HG03139 (cell line): Measurements from ENCODE around the gene KRTAP17-1.

ENCODE experiments used
- ATAC-seq: cut with Tn5 transposase; IDR thresholded peaks from one replicate; pipeline ENCODE4 v1.9.1; 2021; ENCODE audit not compliant: unreplicated experiment

The KRTAP17-1 gene

GRCh38 chr17:41333098-41333497 lies 17.6 kb upstream of the KRTAP17-1 start:
- no peak for ATAC-seq

DNA sequence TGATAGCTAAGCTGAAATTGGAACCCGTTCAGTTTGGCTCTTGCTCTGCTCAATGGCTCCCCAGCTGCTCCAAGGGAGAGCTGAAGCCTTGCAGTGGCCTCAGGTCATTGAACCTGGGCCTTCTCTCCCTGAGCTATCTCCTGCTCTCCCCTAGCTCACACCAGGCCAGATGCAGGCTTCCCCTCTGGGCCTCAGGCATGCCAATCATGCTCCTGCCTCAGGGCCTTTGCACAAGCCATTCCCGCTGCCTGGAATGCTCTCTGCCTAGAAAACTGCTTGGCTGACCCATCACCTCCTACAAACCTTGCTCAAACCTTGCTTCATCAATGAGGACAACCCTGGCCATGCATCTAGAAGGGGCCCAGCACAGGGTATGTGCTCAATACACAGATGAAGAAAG lies 16.7 kb upstream of the KRTAP17-1 start:
- no peak for ATAC-seq

- ATAC-seq, result no peak
Measured at GRCh38 chr17:41331606-41332005, 16.1 kb upstream of the KRTAP17-1 start.

GRCh38 chr17:41329279-41329948 lies 13.9 kb upstream of the KRTAP17-1 start:
- no peak for ATAC-seq

DNA sequence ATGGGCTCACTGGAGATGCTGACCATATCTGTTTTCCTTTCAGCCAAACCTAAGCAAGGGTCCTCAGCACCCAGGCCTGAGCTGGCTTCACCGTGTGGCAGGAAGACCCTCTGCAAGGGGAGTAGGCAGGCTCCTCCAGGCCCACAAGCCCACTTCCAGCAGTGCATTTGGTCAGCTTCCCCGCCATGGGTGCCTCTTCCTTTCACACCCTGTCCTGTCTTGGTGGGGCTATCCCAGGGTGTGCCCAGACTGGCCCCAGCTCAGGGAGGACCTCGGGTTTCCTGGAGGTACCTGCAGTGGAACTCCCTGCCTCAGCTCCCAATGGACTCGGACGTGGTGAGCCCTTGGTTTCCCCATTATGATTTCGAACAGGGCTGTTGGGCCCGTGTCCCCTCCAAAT lies 12.7 kb upstream of the KRTAP17-1 start:
- no peak for ATAC-seq

DNA sequence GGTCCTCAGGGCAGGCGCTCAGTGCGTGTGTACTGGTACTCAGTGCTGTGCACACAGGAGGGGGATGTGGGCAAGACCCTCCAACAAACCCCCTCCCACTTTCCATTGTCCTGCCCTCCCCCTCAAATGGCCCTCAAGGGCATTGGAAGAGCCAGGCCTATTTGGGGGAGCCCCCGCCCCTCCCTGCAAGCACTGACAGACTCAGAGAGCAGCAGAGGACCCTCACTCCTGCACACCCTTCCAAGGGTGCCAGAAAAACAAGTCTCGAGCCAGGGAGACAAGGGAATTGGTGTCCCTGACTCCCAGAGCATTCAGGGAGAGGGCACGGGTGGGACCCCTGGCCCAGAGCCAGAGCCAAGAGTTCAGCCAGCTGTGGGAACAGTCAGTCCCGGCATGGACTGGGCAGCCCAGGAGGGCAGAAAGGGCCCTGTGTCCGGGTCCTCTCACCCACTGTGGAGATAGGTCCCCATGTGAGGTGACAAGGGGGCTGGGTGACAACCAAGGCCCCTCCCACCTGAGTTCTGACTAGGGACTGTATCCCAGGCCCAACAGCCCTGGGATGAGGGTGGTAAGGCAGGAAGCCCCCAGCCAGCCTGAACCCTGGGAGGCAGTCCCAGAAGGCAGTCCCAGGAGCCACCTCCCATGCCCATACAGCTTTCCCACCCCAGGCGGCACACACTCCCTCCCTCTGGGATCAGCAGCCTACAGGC lies 12.1 kb upstream of the KRTAP17-1 start:
- ATAC-seq, result no peak

DNA sequence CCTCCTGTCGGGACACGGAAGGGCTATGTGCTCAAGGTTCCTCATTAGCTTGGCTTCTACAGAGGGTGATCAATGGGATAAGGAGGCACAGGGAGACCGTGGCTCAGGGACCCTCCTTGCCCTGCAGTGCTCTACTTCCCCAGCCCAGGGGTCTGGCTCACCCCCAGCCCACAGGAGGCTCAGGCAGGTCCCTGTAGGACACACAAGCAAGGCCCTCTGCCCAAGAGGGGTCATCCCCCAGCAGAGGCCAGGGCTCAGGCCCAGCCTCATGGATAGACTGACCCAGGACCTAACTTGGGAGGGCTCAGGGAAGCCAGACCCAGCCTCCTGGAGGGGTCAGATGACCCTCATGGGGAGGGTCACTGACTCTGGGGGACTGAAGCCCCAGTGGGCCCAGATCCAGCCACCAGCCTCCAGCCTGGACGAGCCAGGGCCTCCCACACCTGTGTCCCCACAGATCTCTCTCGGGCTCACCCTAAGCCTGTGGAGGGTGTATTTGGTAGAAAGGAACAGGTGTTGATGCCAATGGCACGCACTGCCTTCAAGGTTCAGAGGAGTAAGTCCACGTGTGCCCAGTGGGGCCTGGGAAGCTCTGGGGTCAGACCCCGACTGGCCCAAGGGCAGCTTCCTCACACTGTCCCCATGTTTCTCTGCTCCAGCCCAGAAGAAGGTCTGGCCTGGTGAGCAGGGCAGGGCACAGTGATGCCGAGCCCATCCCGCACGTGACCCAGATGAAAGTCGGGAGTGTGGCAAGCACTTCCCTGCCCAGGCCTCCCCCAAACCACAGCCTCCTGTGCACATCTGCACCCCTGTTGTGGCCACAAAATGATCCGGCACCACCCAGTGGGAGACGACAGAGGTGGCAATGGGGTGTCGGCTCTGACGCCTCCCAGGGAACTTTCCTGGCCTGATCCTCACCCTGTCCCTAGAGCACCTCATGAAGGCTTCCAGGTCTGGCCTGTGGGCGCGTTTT lies 10.9 kb upstream of the KRTAP17-1 start:
- no peak for ATAC-seq

DNA sequence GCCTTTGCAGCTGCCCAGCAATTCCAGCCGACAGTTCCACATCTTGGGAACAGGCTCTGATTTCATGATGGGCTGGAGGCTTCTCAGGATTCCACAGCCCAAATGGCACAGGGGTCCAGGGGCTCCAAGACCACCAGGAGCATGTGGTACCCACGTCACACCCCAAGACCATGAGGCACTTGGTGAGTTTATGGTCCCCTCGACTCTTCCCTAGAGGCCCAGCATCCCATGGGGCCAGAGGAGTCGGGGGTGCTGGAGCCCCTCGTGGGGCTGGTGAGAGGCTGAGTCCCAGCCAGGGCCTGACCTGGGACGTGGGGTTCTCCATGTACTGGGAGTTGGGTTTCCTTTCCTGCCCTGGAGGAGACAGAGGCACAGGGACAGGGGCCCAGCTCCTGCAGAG lies 10.1 kb upstream of the KRTAP17-1 start:
- ATAC-seq, result no peak

- no peak for ATAC-seq
Measured at GRCh38 chr17:41325126-41325525, 9.6 kb upstream of the KRTAP17-1 start.

- ATAC-seq, result no peak
Measured at GRCh38 chr17:41324180-41325075, 8.9 kb upstream of the KRTAP17-1 start.

- ATAC-seq, result no peak
Measured at GRCh38 chr17:41322903-41323895, 7.7 kb upstream of the KRTAP17-1 start.

GRCh38 chr17:41322094-41322902 lies 6.8 kb upstream of the KRTAP17-1 start:
- no peak for ATAC-seq

DNA sequence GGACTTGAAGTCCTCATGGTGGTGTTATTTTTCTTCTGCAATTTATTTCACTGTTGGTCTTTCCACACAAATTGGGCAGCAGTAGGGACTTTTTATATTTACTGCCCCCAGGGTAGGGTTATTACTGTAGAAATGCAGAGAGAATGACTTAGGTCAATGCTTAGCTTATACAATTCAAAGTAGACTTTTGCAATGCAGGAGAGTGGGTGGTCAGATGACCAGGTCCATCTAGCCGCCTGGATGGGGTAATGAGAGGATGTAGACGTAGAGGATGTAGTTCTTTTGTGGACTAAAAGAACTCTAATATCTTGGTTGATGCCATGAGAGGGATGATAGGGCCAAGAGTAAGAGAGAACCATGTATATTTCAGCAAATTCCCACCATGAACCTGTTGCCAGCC lies 2.7 kb upstream of the KRTAP17-1 start:
- no peak for ATAC-seq

GRCh38 chr17:41315814-41316445 lies 420 bp upstream of the KRTAP17-1 start:
- no peak for ATAC-seq

DNA sequence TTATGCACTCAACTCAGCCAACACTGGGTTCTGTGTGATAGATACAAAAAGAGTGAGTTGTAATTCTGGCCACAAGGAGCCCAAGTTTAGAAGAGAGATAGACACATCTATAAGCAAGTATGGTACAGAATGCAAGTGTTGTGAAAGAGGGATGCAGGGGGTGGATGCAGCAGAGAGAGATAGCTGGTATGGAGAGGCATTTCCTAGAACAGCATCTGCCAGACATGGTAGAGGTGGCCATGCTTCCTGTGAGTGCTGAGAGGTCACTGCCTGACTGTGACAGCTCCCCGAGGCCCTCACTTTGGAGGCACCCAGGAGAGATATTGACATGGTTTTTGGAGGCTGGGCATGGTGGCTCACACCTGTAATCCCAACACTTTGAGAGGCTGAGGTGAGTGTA lies 4.4 kb downstream of the KRTAP17-1 start:
- no peak for ATAC-seq

GRCh38 chr17:41308918-41309359 lies 6.6 kb downstream of the KRTAP17-1 start, which contains the start of gene KRTAP16-1:
Gene KRTAP16-1, minus strand, starts transcription at chr17:41309309. Its CDS starts 56 bp downstream, at chr17:41309253.
- ATAC-seq, result no peak

- ATAC-seq, result no peak
Measured at GRCh38 chr17:41308251-41308917, 7.1 kb downstream of the KRTAP17-1 start.
